GM12865 (cell line): ENCODE results near the gene CXCR6.

Experiments
- DNase-seq: peaks from one replicate; pipeline ENCODE4 v3.0.0; 2010; ENCODE audit warnings: low read depth
- H3K4me3 ChIP-seq: 2 replicates; pipeline ENCODE4 v1.5.1; 2011; ENCODE audit warnings: mild to moderate bottlenecking, low read depth, low read length, control low read depth
- TF ChIP-seq, protein P1 (sequence below): IDR thresholded peaks from 2 replicates; pipeline ENCODE4 v1.5.1; 2011; ENCODE audit warnings: low read length, control low read depth, low read depth, inconsistent platforms; ENCODE audit not compliant: insufficient read depth; ENCODE audit errors: missing control alignments

The CXCR6 gene

GRCh38 chr3:45912435-45912834 lies 30.8 kb upstream of the CXCR6 start:
- TF ChIP-seq, protein P1, sequence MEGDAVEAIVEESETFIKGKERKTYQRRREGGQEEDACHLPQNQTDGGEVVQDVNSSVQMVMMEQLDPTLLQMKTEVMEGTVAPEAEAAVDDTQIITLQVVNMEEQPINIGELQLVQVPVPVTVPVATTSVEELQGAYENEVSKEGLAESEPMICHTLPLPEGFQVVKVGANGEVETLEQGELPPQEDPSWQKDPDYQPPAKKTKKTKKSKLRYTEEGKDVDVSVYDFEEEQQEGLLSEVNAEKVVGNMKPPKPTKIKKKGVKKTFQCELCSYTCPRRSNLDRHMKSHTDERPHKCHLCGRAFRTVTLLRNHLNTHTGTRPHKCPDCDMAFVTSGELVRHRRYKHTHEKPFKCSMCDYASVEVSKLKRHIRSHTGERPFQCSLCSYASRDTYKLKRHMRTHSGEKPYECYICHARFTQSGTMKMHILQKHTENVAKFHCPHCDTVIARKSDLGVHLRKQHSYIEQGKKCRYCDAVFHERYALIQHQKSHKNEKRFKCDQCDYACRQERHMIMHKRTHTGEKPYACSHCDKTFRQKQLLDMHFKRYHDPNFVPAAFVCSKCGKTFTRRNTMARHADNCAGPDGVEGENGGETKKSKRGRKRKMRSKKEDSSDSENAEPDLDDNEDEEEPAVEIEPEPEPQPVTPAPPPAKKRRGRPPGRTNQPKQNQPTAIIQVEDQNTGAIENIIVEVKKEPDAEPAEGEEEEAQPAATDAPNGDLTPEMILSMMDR = no peak
- no peak for DNase-seq
- no peak overlapping the region for H3K4me3 ChIP-seq

DNA sequence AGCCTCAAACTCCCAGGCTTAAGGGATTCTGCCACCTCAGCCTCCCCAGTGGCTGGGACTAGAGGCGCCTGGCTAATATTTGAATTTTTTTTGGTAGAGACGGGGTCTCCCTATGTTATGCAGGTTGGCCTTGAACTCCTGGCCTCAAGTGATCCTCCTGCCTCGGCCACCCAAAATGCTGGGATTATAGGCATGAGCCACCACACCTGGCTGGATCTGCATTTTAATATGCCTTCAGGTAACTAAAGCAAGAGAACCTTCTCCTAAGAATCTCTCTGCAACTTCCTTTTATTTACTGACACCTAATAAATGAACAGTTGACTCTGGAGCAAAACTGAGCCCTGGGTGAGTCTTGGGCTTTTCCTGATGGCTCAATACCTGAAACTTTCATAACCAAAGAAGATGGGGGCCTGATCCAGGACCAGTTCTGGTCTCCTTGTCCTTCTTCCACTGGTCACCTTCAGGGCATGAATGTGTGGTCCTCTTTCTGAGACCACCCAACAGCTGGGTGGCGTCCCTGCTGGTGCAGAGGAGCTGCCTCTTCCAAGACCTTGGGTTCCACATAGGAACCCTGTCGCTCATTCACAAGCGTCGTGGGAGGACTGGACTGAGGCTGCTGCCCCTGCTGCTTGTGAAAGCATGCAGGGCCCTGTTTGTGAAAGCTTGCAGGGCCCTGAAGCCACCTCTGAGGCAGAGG lies 28.8 kb upstream of the CXCR6 start:
- peak; percentile 20 for DNase-seq
- TF ChIP-seq, protein P1 = no peak
- H3K4me3 ChIP-seq = no peak overlapping the region

- TF ChIP-seq, protein P1 = no peak
- H3K4me3 ChIP-seq = no peak overlapping the region
- DNase-seq = no peak
Observed at GRCh38 chr3:45915059-45915439, 28.2 kb upstream of the CXCR6 start.

- H3K4me3 ChIP-seq = no peak overlapping the region
- peak; percentile 98 for DNase-seq
- TF ChIP-seq, protein P1 = no peak
Observed at GRCh38 chr3:45915518-45916231, 27.6 kb upstream of the CXCR6 start.

- TF ChIP-seq, protein P1 = no peak
- no peak for DNase-seq
- H3K4me3 ChIP-seq = no peak overlapping the region
Observed at GRCh38 chr3:45917146-45917898, 25.9 kb upstream of the CXCR6 start.

DNA sequence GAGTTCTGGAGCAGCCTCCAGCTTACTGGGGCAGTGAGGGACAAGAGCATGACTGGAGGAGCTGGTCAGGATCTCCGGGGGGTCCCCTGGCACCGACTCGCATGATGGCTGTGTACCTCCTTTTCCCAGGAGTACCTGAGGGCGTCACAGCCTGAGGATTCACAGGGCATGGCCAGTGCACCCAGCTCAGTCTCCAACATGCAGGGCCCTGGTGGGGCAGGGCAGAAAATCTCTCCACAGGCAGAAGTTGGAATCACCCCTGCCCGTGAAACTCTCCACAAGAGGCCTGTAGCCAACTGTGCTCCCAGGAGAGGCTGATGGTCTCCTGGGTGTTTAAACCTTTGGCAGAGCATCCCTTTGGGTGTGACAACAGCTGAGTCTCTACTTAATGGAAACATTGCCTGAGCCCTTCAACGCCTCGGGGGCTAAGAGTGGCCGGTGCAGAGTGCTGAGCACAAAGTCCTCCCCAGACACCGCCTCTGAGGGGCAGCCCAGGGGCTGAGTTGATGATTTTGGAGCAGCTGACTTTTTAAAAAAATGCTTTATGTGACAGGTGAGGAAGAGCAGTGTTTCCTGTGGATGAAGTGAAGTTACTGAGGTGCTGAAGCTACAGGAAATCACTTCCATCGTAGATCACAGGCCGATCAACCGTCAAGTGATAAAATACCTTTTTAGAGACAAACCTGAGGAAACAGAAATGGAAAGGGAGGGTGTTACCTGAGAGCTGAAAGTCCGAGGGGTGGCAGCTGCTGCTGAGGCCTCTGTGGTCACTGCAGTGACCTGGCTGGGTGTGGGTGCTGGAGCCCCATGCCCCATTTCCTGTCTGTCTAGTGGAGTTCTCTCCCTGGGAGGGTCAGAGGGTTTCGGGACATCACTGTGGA lies 21.9 kb upstream of the CXCR6 start:
- TF ChIP-seq, protein P1 = no peak
- no peak overlapping the region for H3K4me3 ChIP-seq
- DNase-seq = no peak
